HG02852 (cell line): ENCODE data around the gene NAV3.
A peak's percentile ranks its signal among the peaks of the same experiment; 100 is the strongest.

ENCODE experiments used
- ATAC-seq: cut with Tn5 transposase; IDR thresholded peaks from one replicate; pipeline ENCODE4 v1.9.1; 2021; ENCODE audit warnings: mild to moderate bottlenecking, moderate library complexity; ENCODE audit not compliant: unreplicated experiment

The NAV3 gene

DNA sequence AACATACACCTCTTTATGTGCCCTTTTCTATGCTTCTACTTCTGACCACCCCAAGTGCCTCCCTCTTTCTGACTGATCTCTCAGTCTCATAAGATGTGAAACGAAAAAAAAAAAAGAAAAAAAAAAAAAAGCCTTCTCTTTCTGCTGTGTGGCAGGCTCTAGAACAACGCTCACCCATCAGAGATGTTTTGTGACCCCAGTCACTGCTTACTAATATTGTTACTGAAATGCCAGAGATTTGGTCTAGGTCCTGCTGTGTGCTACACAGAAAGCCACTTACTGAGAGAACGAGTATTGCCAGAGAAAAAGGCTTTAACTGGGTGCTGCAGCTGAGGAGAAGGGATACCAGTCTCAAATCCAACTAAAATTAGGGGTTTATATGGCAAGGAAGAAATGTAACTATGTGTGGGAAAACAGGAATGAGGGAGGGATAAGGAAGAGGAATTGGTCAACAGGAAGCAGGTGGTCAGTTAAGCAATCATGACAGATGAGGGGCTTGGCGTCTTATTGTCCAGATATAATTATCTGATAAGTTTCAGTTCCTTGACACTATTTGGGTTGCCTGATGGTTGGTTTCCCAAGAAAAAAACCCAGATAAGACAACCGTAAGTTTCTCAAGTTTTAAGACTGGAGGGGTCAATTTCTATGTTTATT, 149.0 kb downstream of the NAV3 start:
- no peak for ATAC-seq

DNA sequence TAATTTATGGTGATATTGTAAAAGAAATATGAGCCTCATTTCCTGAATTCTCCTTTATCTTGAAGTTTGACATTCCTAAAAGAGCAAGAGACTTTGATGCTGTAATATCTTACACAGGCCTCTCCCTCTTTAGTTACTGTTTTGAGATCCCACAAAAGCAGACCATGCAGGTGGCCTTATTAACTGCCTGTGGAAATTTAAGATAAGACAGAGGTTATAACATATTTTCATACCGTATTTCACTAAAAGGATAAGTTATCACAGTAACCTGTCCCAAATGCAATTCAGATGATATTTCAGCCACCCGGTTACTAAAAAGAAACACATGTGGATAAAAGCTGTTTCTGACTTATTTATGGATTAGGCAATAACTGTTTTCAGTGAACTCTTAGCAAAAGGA, 150.1 kb downstream of the NAV3 start:
- no peak for ATAC-seq

DNA sequence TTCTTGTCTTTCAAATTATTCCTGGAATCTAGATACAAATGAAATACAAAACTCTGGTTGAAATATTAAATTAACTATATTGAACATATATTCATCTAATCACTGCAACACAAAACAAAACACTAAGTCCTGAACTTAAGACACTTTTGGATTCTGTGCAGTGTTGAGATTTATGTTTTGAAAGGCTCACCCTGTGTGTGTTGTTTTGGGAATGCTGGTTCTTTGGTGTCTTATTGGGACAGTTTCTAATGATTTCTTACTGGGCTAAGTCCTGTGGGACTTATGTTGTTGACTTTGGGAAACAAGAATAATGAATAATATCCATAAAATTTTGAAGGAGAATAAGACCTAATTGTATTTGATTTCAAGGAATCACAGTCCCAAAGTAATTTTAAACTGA, 153.2 kb downstream of the NAV3 start:
- no peak for ATAC-seq

DNA sequence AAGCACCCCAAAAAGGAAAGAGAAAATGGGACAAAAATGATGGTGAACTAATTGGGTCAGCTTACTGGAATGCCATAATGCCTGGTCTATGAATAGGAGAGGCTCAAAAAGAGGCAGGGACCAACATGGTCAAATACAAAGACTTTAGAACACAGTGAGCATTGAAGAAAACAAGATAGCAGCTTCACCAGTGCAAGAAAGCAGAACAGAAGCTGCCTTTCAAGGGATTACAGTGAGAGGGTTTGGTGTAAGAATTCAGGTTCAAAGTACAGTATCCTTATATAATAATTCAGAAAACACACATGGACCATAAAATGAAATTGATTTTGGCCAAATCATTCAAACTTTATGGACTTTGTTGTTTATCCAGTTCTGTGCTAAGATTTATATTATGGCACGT, 162.1 kb downstream of the NAV3 start:
- no peak for ATAC-seq

DNA sequence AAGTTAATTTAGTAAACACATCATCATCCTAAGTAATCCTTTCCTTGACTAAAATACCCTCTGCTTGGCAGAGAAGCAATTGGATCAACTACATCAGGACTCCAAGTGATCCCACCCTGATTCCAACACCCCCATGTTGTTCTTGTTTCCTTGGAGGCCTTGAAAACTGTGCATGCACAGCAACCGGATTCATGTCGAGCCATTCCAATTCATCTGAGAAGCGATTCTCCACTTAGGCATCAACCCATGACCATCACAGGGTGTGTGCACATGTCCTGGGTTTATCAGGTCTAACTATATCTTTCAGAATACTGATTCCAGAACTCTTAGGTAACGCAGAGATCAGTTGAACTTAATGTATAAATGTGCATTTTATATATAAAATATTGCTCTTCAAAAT, 163.0 kb downstream of the NAV3 start:
- ATAC-seq: no peak

DNA sequence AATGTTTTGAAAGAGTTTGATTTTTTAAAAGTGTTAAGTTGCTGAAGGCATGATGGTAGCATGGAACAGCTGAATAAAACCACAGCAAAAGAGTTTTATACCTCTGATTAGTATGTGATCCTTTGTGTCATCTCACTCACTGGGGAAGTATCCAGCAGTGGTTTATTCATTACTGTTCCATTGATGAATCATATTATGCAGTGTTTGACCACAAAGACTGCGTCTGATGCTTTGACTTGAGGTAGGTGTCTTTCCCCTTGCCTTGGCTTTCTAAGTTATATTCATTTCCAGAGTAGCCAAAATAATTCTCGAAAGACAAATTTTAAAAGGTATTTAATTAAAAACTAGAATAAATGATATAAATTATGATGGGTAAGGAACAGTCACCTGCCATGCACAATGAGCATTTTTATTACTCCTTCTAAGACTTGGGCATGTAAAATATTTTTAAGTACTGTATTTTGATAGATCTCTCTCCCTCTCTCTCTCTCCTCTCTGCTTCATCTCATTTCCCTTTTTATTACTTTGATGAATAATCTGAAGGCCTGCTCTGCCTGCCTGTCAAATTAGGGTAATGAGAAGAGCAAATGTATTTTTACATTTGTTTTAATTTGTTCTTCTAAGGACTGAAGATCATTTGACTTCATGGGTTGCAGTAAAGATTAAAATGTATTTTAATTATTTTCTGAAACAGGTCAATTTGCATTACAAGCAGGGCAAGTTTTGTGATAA, 164.9 kb downstream of the NAV3 start:
- peak; percentile 89 for ATAC-seq

DNA sequence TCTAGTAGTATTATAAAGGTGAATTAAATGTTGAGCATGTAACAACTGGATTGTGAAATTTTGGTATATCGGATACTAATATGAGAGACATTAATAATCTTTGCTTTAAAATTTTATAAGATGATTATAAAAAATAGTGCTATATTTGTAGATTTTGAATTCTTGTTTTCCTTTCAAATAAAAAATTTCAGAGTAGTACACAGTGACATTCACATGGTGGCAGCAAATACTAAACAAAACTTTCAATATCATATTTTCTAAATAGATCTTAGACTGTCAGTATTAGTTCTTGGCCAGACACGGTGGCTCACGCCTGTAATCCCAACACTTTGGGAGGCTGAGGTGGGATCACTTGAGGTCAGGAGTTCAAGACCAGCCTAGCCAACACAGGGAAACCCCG, 166.0 kb downstream of the NAV3 start:
- no peak for ATAC-seq

DNA sequence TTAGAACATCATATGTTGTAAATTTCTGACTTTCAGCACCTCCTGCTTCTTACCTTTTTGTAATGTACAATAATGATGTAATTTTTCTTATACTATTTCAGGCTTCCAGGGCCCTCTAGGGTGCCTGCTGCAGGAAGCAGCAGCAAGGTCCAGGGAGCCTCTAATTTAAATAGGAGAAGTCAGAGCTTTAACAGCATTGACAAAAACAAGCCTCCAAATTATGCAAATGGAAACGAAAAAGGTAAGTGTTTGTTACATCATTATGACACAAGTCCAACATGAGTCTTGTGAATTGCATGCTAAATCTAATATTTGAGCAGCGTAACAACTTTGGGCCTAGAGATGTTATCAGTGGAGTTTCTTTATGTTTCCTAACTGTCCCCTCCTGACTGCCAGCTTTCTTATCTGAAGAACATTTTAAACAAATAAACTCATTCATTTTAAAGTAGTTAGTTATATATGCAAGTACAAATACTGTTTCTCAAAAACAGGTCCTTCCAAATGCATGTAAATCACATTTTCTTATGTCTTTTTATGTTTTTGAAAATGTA, 167.6 kb downstream of the NAV3 start:
- ATAC-seq: no peak

DNA sequence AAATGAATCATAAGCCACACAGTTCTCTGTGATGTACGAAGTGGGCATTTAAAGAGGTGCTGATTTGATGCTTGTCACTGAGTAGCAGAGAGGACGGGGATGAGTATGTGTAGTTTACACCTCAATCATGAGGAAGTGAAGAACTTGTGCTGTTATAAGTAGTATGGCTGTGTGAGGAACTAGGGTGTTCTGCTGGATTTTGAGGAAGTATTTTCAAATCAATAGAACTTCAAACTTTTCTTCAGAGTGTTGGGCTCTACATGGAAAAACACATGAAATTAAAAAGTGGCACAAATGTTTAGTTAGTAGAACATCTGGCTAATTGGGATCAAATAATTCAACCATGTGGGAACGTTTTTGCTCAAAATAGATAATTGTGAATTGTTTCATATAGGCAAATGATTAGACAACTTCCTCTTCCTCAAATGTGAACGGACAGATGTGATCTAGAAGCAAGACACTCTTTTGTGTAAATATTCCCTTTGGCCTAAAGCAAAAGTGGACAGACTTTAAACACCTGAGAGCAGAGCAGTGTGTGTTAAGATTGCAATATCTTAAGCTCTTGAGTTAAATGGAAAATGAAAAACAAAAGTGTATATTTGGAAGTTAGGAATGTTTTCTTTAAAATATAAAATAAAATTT, 168.5 kb downstream of the NAV3 start:
- ATAC-seq: peak; percentile 68

DNA sequence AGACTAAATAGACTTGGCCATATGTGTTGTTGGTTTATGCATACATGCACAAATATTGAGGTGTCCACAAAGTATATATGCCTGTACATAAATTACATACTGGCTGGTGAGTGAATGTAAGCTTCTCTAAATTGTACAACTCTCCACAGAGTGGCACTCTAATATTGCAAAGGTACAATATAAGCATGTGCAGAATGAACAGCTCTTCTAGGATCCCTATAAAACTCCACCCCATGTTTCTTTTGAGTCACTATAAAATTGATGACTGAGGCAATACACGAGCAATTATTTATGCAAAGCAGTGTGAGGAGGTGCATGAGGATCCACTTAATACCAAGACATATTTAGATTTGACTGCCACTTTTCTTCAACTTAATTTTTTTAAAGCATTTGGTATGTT, 172.2 kb downstream of the NAV3 start:
- ATAC-seq: no peak

DNA sequence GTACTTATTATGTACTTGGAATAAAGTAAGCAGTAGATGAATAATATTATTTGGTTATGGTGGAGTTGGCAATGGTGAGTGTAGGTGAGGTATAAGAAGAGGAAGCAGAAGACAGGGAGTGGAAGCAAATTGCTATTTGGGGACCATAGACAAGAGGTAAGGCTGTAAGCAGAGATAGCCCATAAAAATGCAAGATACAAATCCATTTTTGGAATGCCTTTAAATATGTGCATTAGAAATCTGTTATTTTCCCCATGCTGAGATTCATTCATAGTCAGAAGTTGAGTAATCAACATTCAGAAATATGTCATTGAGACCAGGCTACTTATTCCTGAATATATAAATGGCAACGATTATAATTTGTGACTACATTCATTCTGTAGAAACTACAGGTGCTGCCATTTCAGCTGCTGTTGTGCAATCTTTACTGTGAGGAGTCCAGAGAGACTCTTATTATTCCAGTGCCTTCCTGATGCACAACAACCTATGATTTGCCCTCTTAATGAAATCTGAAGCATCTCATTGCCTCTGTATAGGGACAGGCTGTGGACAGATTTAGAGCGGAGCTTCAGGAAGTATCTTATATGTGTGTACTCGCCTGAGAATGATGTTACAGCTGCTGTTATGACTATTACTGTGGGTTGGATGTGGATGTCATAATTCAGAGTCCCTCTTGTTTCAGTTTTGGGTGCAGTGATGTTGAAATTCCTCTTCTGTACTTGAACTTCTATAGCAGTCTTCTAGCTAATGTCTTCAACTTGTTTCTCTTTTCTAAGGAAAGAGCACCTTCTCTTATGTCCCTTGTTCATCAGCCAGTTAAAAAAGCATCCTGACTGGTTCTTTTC, 173.8 kb downstream of the NAV3 start:
- ATAC-seq: no peak

DNA sequence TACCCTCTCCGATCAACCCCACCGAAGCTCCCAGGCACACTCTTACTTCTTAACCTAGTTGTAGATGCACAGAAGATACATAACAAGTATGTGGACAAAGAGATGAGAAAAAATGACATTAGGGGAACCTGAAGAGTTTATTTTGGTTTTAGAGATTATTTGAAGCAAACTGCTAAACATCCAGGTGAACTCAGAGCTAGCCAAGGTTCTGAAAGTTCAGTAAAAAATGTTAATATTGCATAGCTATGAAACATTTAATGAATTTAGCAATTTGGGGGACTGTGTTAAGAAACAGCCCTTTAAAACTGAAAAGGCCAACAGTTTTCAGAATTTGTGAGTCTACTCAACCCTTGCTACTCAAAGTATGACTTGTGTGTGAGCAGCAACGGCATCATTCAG, 174.4 kb downstream of the NAV3 start:
- no peak for ATAC-seq

DNA sequence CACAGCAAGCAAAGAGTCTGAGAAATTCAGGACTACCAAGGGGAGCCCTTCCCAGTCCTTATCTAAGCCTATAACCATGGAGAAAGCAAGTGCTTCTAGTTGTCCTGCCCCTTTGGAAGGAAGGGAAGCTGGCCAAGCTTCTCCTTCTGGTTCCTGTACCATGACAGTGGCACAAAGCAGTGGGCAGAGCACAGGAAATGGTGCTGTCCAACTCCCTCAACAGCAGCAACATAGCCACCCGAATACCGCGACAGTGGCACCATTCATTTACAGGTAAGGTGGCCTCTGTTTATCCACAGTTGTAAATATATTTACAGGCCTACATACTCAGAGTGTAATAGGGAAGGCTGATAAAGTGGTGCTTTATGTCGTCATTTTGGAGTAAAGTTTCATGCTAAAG, 176.5 kb downstream of the NAV3 start:
- ATAC-seq: no peak

DNA sequence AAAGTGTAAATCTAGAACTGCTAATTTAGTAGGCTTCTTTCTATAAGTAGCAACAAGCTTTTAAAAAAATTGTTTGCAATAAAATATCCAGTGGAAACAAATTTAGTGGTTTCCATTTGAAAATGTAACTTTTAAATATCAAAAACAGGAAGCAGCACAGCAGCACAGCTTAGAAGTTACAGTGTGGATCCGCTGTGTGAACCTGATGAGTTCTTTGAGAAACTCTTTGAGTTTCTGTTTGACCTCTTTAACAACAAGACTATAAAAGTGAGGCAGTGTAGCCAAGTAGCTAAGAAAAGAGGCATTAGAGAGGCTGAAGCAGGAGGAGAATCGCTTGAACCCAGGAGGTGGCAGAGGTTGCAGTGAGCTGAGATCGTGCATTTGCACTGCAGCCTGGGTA, 178.3 kb downstream of the NAV3 start:
- no peak for ATAC-seq

DNA sequence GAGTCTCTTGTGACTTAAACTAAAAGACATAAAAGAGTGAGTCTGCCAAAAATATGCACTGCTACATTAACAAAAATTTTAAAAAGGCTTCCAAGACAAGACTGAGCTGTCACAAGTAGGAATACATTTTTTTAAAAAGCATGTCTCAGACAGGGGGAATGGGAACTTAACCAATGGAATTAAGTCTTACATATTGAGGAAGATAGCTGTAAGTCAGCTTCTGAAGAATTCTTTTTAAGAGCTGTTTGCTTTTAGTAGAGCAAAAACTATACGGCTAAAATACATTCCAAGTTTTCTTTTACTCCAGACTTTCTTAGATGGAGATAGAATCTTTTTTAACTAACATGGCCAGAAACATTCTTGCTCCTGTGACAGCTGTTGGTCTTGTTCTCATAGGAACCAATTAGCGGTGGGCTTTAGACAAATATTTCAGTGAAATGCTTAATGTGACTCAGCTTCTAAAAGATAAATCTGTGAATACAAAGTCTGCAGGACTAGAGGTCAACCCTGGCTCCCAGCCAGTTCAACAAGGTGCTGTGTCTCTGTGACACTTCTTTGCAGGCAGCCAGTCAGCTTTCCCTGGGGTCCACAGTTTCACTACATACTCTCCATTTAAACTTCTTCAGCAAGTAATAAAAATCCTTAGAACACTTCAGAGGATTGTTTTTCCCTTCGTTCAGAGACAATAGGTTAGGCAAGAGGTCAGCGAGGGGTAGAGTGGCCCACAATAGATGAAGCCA, 187.6 kb downstream of the NAV3 start:
- no peak for ATAC-seq

DNA sequence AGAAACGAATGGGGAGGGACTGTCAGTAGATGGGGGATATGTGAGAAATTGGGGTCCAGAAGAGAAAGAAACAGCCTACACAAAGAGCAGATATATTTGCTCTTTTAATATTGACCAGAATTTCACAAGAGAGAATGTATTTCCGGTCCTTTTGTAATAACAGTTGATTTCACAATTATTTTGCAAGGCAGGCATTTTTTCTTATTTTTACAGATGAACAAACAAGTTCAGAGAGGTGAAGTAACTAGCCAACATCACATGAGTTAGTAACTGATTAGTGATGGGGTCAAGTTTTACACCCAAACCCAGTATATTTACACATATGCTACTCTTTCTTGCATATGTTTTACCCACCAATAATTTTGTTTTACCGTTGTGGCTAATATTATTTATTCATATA, 188.2 kb downstream of the NAV3 start:
- ATAC-seq: no peak

DNA sequence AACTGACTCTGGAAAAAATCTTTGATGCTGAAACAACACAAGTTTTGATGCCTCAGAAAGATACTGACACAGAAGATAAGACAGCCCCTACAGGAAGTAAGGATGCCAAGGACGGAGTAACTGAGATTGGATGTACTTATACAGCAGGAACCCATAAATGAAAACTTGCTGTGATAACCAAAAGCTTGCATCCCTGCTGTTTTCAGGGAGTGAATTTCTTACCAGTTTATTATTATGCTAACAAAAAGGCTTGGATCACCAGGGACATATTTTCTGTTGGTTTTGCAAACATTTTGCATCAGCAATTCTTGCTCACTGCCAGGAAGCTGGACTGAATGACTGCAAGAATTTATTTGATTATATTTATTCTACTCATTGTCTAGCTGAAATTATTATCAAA, 197.7 kb downstream of the NAV3 start:
- ATAC-seq: no peak

DNA sequence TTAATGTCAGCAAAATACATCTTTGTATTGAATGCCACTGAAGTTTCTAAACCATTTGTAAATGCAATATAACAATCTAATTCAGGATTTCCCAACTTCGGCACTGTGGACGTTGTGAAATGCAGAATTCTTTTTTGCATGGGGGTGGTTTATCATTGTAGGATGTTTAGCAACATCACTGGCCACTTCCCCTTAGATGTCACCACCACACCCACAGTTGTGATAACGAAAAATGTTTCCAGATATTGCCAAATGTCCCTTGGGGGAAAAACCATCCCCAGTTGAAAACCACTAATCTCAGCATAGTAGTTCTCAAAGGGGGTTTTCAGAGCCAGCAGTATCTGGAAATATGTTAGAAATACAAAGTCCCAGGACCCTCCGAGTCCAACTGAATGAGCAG, 203.3 kb downstream of the NAV3 start:
- ATAC-seq: no peak

DNA sequence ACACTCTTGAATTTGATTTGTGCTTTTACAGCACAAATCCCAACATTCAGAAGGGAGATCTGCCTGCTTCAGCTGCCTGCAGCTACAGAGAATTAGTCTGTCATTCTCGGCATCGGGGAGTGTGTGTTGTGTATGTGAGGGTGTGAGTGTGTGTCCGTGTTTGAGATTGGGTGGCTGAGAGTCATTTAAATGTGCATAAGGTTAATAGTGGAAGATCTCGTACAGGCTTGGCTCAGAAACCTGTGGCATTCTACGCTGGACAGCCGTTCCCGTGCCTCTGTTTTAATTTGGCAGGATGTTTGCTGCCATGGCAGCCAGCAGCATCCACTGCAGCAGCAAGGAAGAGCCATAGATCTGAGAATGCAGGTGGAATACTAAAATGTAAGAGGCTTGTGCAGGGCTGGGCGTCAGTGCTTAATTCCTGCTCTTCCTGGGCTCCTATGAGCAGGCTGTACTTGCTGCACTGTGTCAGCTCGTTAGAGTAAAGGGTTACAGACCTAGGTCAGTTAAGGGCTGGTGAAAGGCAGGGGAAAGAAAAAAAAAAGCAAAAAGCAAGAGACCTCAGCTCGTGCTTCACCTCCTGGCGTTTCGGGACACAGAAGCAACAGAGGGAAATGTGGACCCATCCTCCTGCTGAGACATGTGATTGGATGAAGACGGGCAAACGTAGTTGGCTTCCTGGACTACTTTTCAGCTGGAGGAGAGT, 205.4 kb downstream of the NAV3 start:
- no peak for ATAC-seq

DNA sequence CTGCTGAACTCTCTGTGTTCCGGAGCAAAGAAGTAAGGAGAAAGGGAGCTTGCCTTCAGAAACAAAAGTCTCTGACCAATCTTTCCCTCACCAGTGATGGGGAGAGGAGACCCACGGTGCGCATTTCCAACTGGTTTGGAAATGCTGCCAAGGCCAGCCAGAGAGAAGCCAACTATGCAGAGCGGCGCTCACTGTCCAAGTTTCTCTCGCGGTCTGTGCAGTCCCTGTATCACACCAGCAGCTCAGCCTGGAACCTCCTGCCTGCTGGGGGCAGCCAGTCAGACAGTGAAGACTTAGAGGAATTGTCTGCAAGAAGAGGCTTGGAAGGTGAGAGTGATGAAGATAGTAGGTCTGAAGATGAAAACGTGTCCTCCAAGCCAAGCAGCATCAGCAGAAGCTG, 206.2 kb downstream of the NAV3 start:
- no peak for ATAC-seq
